Measurements from ENCODE around the gene TMEM132E.
"Not testable (repeated sequence)": the region's sequence is repeated elsewhere in the genome, so short reads cannot be mapped to it uniquely, and the experiment has no call there.

The TMEM132E gene, protein sequence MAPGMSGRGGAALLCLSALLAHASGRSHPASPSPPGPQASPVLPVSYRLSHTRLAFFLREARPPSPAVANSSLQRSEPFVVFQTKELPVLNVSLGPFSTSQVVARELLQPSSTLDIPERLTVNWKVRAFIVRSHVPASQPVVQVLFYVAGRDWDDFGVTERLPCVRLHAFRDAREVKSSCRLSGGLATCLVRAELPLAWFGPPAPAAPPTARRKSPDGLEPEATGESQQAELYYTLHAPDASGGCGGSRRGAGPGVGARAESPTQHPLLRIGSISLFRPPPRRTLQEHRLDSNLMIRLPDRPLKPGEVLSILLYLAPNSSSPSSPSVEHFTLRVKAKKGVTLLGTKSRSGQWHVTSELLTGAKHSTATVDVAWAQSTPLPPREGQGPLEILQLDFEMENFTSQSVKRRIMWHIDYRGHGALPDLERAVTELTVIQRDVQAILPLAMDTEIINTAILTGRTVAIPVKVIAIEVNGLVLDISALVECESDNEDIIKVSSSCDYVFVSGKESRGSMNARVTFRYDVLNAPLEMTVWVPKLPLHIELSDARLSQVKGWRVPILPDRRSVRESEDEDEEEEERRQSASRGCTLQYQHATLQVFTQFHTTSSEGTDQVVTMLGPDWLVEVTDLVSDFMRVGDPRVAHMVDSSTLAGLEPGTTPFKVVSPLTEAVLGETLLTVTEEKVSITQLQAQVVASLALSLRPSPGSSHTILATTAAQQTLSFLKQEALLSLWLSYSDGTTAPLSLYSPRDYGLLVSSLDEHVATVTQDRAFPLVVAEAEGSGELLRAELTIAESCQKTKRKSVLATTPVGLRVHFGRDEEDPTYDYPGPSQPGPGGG (N-terminal part only)

DNA sequence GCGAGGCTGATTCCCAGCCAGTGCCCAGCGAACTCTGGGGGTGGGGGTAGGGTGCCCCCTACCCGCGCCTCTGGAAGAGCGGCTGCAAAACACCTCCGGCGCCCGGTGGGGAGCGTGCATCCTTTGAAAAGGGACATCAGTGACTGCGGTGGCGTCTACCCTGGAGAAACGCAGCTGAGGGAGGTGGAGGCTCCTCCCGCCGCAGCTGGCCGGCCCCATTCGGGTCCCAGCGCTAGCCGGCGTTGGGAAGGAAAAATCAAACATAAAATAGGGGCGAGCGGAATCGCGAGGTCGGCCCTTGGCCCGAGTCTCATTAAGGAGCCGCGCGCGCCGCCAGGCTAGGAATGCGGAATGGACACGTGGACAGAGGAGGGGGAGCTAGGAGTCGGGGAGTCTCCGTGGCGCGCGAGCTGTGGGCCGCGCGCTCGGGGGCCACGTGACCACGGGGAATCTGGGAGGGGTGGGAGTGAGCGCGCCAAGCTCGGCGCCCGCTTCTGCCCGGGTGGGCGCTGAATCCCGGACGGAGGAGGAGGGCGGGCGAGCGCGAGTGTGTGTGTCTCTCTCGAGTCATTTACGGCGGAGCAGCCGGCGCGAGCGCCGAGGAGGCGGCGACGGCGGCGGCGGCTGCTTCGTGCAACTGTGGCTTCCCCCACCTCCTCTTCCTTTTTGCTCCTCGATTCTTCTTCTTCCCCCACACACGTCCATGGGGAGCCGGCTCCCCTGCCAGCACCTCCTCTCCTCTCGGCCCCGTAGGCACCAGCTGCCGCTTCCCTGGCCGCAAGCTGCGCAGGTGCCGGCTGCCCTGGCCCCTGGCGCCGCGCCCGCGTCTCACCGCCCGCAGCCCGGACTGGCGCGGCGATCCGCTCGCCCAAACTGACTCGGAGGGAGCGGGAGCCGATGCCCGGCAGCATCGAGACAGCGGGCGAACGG is at the start of gene TMEM132E:
TSS of gene TMEM132E (plus strand) at position 566 of the 930 bp plus-strand sequence. CDS start 1,495 bp downstream, outside the sequence.
- no peak for DNase-seq (ENCODE audit: low spot score)

DNA sequence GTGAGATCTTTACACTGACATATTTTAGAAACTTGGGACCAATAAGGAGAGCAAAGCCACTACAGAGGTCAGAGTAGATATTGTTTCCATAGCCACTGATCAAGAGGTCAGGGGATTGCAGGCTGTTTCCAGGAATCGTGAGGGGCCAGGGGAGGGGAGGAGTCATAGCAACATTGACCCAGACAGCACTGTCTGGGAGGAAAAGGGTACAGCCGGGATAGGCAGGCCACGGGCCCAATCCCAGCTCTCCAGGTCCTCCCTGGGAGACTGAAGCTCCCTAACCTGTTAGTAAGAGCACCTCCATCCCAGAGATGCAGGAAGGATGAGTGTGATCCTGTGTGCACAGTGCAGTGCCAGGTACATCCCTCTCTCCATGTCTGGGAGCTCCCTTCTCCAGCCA is 48.5 kb upstream of the TMEM132E start:
- DNase-seq (ENCODE audit: low spot score) = no peak

DNA sequence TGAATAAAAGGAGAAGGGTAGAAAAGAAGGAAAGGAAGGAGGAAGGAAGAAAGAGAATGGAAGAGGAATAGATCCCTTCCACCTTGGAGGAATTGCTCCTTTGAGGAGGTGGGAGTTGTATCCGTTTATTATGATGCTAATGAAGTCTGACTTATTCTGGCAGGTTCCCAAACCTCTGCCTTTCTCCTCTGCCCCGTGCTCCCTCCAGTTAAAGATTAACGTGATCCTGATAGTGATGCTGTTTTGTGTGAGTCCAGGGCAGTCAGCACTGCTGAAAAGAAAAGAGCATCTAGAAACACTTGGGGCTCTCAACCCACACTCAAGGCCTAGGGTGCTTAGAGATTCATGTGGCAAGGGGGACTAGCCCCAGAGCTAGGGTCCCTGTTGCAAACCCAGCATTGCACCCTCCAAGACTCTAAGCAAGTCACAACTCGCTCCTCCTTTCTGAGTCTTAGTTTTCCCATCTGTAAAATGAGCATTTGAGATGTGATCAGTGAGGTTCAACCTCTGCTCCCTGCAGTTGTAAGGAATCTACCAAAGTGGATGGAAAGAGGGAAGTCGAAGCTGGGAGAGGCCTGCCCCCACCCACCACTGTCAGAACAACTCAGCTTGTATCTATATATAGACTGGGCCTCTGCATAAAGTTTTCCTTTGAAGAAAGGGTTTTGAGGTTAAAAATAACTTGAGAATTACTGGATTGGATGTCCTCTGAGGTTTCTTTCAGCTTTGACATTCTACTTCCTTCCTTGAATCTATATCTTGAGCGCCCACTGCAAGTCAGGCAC is 46.9 kb upstream of the TMEM132E start:
- no peak for DNase-seq (ENCODE audit: low spot score)

DNA sequence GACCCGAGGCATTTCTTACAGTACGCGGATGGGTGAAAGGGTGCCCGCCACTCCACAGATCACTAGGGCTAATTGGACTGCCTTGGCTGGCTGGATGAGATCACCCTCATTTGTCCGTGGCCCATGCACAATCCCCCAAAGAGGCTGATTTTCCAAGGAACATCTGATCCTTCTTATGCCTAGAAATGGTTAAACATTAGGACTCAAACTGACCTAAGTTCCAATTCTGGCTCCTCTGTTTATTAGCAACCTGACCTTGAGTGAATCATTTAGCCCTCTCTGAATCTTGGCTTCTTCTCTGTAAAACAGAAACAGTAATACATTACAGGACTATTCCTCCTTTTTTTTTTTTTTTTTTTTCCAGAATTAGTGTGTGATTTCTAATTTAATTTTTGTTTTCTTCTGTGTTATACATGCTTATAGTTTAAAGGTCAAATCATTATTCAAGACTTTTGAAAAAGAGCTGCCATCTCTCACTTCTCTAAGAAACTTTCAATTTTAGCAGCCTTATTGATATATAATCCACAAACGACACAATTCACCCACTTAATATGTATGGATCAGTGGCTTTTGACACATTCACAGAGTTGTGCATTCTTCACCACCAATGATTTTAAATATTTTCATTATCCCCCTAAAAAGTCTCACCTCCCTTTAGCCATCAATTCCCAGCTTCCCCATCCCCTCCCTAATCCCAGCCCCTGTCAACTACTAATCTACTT is 45.4 kb upstream of the TMEM132E start:
- DNase-seq (ENCODE audit: low spot score) = no peak

DNA sequence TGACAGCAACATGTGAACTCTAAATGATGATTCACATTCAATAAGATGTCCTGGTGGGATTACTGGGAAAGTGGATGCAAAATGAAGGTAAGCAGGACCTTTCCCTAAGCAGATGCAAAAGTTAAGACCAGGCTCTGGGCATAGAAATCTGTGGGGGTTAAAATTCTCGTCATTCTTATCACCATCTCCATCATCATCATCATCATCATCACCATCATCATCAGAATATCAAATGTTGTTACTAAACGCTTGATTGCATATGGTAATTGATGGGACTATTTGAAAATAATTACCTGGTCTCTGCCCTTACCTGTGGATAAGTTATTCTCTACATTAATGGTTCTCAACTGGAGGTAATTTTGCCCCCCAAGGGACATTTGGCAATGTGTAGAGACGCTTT is 41.9 kb upstream of the TMEM132E start:
- DNase-seq (ENCODE audit: low spot score) = no peak

DNA sequence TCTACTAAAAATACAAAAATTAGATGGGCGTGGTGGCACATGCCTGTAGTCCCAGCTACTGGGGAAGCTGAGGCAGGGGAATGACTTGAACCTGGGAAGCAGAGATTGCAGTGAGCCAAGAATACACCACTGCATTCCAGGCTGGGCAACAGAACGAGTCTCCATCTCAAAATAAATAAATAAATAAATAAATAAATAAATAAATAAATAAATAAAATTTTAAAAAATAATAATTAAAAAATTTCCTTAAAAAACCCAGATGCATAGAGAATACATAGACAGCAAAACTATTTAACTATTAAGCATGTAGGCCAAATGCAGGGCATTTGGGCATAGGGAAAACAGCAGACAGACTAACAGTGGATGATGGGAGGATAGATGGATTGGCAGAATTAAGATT is 40.8 kb upstream of the TMEM132E start:
- not testable (repeated sequence) for DNase-seq (ENCODE audit: low spot score)

DNA sequence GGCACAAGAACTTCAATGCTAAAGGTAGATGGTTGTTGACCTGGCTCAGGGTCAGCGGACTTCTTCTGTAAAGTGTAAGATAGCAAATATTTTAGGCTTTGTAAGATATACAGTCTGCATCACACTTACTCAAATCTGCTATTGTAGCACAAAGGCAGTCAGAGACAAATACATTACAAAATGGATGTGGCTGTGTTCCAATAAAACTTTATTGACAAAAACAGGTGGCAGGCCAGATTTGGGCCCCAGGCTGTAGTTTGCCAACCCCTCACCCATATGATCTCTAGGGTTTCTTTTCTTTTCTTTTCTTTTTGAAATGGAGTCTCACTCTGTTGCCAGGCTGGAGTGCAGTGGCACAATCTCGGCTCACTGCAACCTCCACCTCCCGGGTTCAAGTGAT is 39.5 kb upstream of the TMEM132E start:
- DNase-seq (ENCODE audit: low spot score) = no peak

DNA sequence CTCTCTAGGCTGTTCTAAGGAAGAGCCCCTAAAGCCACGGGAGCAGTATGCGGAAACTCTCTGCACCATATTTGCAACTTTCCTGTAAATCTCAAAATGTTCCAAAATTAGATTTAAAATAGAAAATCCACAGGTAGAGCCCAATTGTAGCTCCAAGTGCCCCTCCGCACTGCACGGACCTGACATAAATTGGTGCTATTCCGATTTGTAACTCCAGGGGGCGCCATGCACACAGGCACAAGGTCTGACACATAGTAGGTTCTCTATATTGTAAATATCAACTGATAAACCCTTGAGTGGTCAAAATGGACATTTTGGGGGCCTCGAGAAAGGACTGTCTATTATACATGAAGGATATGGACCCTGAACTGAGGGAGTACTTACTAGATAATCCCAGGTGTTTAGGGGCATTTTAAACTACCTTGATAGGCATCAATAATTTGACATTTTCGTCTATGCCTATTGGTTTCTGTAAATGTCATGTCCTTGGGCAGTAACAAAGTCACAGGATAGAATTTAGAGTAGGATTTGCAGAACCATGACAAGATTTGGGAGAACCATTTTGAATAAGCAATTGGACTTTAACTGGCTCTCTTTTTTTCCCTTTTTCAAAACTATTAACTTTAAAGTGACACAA is 36.6 kb upstream of the TMEM132E start:
- peak; percentile 20 for DNase-seq (ENCODE audit: low spot score)

DNA sequence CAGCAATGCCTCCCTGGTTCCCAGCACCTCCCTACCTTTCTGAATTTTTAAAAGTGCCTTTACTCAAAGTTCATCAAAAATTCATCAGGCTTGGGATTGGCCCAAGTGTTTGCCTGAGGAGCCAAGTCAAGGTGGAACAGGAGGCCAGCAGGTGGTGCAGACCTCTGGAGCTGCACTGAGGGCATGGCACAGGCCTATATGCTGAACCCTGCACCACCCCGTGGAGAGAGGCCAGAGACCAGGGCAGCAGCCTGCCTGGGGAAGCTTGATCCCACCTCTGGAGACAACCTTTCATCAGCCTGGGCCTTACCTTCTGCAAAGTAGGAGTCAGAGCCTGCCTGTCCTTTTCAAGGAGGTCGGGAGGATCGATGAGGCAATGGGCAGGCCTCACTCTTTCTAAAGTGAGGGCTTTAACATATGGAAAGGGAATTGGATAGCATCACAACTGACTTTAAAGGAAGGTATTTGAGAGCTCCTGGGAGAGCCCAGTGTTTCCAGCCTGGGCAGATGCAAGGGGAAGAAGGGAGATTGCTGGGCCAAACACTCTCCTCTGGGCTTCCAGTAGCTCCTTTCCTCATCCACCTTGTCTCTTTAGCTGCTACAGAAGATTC is 31.8 kb upstream of the TMEM132E start:
- DNase-seq (ENCODE audit: low spot score) = no peak

DNA sequence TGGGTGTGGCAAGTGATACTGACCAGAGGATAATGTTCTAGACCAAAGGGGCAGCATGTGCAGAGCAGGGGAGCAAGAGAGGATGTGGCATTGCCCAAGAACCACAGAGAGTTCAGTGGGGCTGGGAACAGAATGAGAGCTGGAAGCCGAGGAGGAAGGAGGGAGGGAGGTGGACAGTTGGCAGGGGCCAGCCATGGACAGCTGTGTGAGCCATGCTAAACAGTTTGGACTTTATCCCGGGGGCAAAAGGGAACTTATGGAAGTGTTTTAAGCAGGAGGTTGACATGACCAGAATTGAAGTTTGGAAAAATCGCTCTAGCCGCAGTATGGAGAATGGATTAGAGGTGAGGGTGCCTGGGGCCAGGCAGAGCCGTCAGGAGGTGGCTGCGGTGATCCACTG is 29.4 kb upstream of the TMEM132E start:
- no peak for DNase-seq (ENCODE audit: low spot score)

DNA sequence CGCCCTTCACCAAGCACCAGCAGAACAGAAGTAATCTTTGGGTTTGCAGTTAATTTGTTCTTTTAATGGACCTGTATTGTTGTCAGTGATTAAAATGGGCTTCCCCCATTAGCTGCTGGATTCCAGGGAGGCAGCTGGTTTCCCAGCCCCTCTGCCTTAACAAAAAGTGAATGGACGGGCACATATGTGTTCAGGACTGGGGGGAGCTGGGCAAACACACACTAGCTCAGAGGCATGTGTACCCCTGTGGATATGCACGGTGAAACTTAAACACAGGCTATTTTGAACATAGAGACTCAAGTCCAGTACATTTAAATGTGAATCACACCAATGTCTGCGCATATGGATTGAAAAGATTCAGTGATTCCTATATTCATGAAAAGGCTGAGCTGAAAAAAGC is 25.5 kb upstream of the TMEM132E start:
- no peak for DNase-seq (ENCODE audit: low spot score)

DNA sequence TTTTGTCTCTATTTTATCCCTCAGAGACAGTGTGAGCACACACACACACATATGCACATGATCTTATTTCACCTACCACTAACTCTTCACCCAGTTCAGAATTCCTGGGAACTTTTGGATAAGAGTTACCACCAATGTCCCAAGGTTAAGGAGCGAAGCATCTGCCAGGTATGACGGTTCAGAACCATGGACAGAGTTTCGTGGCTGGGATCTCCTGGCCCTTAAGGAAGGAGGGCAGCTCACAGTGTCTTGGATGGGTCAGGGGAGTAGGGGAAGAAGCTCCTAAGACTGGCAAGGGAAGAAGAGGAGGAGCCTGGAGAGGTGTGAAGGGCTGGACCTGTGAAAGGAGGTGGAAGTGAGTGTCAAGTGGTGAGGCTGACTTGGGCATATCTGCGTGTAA is 23.0 kb upstream of the TMEM132E start:
- DNase-seq (ENCODE audit: low spot score) = peak; percentile 14

DNA sequence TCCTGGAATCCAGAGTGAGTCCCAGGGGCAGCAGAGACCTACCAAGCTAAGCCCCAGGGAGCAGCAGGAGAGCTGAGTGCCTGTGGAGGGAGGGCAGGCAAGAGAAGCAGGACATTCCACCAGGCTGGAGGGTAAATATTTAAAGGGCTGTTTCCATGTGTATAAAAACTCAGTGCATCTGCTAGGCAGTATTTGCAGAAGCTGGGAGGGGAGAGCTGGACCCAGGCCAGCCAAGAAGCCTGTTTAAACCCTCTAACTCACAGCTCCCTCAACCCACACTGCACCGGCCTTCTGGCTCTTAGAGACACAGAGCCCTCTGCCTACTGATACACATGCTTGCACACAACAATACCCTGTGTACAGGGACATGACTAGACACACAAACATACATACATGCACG is 22.5 kb upstream of the TMEM132E start:
- no peak for DNase-seq (ENCODE audit: low spot score)

DNA sequence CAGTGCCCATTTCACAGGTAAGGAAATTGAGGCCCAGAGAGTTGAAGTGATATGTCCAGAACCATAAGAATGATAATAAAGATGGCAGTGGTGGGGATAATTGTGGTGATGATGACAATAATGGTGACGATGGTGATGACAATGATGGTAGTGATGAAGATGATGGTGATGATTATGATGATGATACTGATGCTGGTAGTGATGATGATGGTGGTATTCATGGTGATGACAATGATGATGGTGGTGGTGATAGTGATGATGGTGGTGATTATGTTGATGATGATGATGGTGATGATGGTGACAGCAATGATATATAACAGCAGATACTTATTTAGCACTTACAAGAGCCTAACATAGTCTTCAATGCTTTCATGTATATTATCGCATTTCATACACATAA is 18.1 kb upstream of the TMEM132E start:
- DNase-seq (ENCODE audit: low spot score) = no peak

DNA sequence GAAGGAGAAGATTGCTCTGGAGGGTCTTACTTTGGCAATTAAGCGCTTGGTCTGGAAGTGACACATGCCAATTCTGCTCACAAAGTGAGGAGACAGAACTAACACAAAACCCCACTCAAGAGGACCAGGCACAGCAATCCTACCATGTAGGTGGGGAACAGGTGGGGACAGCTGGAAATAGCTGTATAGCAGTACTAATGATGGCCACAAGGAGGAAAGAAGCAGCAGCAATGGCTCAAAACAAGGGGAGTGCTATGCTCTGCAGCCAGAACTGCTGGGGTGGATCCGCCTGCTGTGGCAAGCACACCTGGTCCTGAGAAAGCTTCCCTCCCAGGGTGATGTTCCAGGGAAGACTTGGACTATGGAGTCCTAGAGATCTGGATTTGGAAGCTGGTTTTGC is 17.0 kb upstream of the TMEM132E start:
- DNase-seq (ENCODE audit: low spot score) = no peak

DNA sequence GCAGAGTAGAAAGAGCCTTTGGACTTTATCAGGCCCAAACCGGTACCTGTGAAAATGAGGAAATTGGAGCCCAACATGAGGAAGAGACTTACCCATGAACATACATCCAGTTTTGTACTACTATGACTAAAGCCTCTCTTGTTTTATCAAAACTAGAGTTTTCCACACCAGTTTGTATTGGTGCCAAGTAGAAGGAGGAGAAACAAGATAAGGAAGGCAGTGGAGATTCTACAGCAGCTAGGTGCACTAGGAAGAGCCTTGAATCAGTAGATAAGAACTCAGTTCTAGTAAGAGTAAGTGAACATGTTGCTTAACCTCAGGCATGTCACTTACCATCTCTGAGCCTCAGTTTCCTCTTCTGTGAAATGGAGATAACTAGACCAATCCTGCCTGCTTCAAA is 13.7 kb upstream of the TMEM132E start:
- DNase-seq (ENCODE audit: low spot score) = no peak

DNA sequence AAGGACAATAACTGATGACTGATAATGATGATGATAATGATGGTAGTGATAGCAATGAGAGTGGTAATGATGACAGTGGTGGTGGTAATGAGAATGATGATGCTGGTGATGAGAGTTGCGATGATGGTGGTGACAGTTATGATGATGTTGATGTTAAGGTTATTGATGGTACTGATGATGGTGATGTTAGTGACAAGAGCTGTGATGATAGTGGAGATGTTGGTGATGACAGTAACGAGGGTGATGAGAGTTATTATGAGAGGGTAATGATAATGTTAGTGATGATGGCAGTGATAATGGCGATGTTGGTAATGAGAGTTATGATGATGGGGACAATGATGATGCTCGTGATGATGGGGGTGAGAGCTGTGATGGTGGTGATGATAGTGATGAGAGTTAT is 13.2 kb upstream of the TMEM132E start:
- no peak for DNase-seq (ENCODE audit: low spot score)

DNA sequence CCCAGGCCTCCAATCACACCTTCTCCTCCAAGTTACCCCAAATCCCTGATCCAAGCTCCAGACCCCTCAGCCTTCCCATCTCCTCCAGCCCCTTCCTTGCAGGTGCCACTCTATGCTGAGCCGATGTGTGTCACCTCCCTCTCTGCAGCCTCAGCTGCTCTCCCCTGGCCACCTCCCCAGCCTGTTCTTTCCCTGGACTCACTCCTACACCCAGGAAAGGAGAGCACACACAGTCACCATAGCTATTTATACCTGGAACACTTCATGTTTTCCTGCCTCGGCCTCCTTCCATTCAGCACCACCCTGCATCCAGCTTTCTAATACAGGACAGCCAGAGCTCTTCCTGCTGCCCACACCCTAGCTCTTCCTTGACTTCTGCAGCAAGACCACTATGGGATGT is 12.5 kb upstream of the TMEM132E start:
- no peak for DNase-seq (ENCODE audit: low spot score)

DNA sequence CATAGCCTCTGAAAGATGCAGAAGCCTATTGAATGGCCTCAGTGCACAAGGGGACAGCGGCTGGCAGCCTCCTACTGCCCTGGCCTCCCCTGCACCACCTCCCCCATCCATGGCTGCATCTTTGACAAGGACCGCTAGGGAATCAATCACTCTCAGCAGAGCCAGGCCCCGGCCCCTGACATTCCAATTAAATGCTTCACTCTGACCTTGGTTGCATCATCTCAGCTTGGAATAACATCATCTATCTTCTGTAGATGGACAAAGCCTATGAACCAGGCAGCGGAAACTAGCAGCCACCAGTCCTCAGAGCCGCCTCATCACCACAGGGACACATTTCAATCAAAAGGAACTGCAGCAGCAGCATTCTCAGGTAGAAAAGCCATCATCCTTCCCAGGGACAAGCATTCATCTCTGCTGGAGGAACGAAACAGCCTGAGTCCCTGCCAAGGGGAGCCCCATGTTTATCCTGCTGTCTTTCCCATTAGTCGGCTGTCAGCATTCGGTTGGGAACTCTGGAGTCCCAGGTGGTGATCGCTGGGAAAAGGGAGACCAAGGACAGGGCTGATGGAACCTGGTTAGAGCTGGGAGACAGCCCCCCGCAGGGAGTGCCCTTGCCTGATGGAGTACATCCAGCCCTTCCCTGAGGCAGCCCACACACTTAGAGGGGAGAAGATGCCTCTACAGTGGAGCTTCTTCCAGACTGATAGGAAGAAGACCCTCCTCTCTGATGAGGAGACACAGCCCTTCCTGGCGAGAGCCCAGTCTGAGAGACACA is 11.5 kb upstream of the TMEM132E start:
- DNase-seq (ENCODE audit: low spot score) = no peak
